NT2/D1 (cell line): ENCODE data around the gene MADD.
A peak's percentile ranks its signal among the peaks of the same experiment; 100 is the strongest.

Source experiments
- DNase-seq: peaks from one replicate; pipeline ENCODE4 v3.0.0-alpha.2; 2011; ENCODE audit warnings: low read depth, low spot score
- H3K27me3 ChIP-seq: 2 replicates; pipeline ENCODE4 v1.6.0; 2011; ENCODE audit warnings: mild to moderate bottlenecking; ENCODE audit not compliant: insufficient read length, insufficient read depth
- H3K36me3 ChIP-seq: 2 replicates; pipeline ENCODE4 v1.6.1; 2011; ENCODE audit warnings: mild to moderate bottlenecking, low read length, mixed read lengths; ENCODE audit not compliant: insufficient read depth, insufficient read length
- H3K4me1 ChIP-seq: 2 replicates; pipeline ENCODE4 v1.5.1; 2011; ENCODE audit not compliant: insufficient read depth, insufficient read length
- H3K4me3 ChIP-seq: 2 replicates; pipeline ENCODE4 v1.5.1; 2011; ENCODE audit warnings: low read depth; ENCODE audit not compliant: insufficient read length
- H3K9ac ChIP-seq: 2 replicates; pipeline ENCODE4 v1.6.0; 2011; ENCODE audit warnings: low read depth; ENCODE audit not compliant: insufficient read length
- H3K9me3 ChIP-seq: 2 replicates; pipeline ENCODE4 v1.5.1; 2011; ENCODE audit warnings: mild to moderate bottlenecking, low read length; ENCODE audit not compliant: insufficient read depth
- SUZ12 ChIP-seq: IDR thresholded peaks from 2 replicates; pipeline ENCODE4 v1.6.1; 2011; ENCODE audit not compliant: insufficient read length, insufficient read depth; ENCODE audit errors: extremely low read depth
- YY1 ChIP-seq: IDR thresholded peaks from 2 replicates; pipeline ENCODE4 v1.6.1; 2011; ENCODE audit not compliant: insufficient read length, insufficient read depth
- ZNF274 ChIP-seq: IDR thresholded peaks from 2 replicates; pipeline ENCODE4 v1.6.1; 2011; ENCODE audit warnings: mild to moderate bottlenecking, low read depth, low read length

Gene MADD

DNA sequence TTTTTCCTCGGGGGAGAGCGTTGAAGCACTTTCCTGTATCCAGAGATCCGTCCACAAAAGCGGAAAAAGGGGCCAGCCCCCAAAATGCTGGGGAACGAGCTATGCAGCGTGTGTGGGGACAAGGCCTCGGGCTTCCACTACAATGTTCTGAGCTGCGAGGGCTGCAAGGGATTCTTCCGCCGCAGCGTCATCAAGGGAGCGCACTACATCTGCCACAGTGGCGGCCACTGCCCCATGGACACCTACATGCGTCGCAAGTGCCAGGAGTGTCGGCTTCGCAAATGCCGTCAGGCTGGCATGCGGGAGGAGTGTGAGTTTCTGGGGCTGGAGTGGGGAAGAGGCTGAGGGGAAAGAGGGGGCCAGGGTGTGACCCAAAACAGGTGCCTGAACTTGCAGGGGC is 9.6 kb upstream of the MADD start:
- DNase-seq: no peak
- peaks cover 16% of the 10 kb centered on the region for H3K4me1 ChIP-seq
- H3K36me3 ChIP-seq: peaks cover 25% of the 10 kb centered on the region
- no peaks in the 10 kb centered on the region for H3K27me3 ChIP-seq
- no peak overlapping the region for H3K4me3 ChIP-seq
- no peaks in the 10 kb centered on the region for H3K9me3 ChIP-seq
- no peak overlapping the region for H3K9ac ChIP-seq
- TF ChIP-seq SUZ12 (no peak), ZNF274 (no peak), YY1 (no peak)

DNA sequence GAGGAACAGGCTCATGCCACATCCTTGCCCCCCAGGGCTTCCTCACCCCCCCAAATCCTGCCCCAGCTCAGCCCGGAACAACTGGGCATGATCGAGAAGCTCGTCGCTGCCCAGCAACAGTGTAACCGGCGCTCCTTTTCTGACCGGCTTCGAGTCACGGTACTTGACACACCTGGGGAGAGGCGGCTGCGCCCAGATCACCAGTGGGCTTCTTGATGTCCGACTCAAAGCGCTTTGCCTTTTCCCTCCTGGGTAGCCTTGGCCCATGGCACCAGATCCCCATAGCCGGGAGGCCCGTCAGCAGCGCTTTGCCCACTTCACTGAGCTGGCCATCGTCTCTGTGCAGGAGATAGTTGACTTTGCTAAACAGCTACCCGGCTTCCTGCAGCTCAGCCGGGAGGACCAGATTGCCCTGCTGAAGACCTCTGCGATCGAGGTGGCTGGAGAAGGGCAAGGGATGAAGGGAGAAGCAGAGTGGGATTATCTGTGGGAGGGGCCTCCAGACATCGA is 8.6 kb upstream of the MADD start:
- DNase-seq: no peak
- Histone ChIP-seq H3K4me1 (peaks cover 16% of the 10 kb centered on the region), H3K27me3 (no peaks in the 10 kb centered on the region), H3K9ac (no peak overlapping the region), H3K36me3 (peaks cover 27% of the 10 kb centered on the region), H3K4me3 (no peak overlapping the region), H3K9me3 (no peaks in the 10 kb centered on the region)
- TF ChIP-seq ZNF274 (no peak), SUZ12 (no peak), YY1 (no peak)

DNA sequence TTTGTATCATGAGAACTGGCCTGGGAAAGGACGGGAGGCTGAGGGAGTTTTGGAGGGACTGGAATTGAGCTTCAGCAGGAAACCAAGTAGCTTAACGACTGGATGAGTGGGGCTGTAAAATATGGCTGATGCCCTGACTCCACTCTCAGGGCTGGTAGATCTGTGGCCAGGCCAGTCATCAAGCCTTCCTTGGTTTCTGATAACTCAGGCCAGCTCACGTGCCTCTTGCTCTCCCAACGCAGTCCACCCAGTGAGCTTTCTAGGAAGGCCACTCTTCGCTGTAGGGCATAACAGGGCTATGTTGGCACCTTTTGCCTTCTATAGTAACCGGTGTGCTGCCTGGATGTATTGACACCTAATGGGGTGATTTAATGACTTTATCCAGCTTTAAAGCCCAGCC is 5.8 kb upstream of the MADD start:
- TF ChIP-seq ZNF274: no peak
- no peak for TF ChIP-seq YY1
- no peak for TF ChIP-seq SUZ12
- Histone ChIP-seq H3K4me1 (peaks cover 16% of the 10 kb centered on the region), H3K4me3 (no peak overlapping the region), H3K9me3 (no peaks in the 10 kb centered on the region), H3K36me3 (peaks cover 26% of the 10 kb centered on the region), H3K27me3 (no peaks in the 10 kb centered on the region), H3K9ac (no peak overlapping the region)
- DNase-seq: no peak

DNA sequence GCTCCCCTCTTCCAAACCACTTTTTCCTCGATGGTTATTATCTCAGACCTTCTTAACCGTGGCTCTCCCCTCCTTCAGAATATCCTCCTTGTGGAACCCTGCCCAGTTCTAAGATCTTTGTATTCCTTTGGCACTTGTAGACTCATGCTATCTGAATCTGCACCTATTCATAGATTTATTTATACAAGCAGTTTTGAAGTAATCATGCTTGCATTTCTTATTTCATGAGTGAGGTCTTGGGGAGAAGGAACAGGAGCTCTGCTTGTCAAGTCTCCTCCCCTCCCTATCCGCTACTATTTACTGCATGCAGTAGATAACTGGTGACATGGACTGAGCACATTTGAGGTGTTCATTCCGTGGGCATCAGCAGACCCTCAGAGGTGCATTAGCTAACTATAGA is 5.4 kb upstream of the MADD start:
- H3K27me3 ChIP-seq: no peaks in the 10 kb centered on the region

DNA sequence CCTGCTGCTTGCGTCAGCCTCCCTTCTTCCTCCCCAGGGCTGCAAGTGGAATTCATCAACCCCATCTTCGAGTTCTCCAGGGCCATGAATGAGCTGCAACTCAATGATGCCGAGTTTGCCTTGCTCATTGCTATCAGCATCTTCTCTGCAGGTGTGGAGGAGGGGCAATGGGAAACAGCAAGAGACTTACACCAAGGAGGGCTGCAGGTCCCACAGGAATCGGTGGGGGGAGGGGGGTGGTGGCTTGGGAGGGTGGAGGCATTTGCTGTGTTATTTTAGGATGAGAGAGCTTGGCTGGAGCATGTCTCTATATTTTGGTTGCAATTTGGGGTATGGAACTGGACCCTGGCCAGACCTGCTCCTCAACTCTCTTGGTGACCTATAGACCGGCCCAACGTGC is 2.1 kb upstream of the MADD start:
- no peak overlapping the region for H3K4me3 ChIP-seq
- H3K9me3 ChIP-seq: no peaks in the 10 kb centered on the region
- H3K27me3 ChIP-seq: no peaks in the 10 kb centered on the region
- H3K4me1 ChIP-seq: peaks cover 16% of the 10 kb centered on the region
- H3K9ac ChIP-seq: peak overlapping the region; percentile 68
- TF ChIP-seq YY1 (no peak), SUZ12 (no peak), ZNF274 (no peak)
- DNase-seq: no peak
- peaks cover 7% of the 10 kb centered on the region for H3K36me3 ChIP-seq

More for the DNA sequence above, 5.4 kb upstream of the MADD start:
- Histone ChIP-seq H3K9me3 (no peaks in the 10 kb centered on the region), H3K4me1 (peaks cover 13% of the 10 kb centered on the region), H3K4me3 (no peak overlapping the region), H3K9ac (no peak overlapping the region), H3K36me3 (peaks cover 26% of the 10 kb centered on the region)
- no peak for DNase-seq
- TF ChIP-seq YY1: no peak
- no peak for TF ChIP-seq SUZ12
- TF ChIP-seq ZNF274: no peak

DNA sequence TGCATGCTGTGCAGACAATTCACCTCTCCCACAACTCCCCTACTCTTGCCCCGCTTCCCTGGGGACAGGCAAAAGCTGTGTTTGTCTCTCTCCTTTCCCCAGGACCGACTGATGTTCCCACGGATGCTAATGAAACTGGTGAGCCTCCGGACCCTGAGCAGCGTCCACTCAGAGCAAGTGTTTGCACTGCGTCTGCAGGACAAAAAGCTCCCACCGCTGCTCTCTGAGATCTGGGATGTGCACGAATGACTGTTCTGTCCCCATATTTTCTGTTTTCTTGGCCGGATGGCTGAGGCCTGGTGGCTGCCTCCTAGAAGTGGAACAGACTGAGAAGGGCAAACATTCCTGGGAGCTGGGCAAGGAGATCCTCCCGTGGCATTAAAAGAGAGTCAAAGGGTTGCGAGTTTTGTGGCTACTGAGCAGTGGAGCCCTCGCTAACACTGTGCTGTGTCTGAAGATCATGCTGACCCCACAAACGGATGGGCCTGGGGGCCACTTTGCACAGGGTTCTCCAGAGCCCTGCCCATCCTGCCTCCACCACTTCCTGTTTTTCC is 1.4 kb upstream of the MADD start:
- Histone ChIP-seq H3K9me3 (no peaks in the 10 kb centered on the region), H3K36me3 (peaks cover 4% of the 10 kb centered on the region), H3K27me3 (no peaks in the 10 kb centered on the region), H3K4me1 (peaks cover 16% of the 10 kb centered on the region), H3K4me3 (no peak overlapping the region), H3K9ac (peak overlapping the region; percentile 68)
- no peak for TF ChIP-seq ZNF274
- no peak for TF ChIP-seq SUZ12
- TF ChIP-seq YY1: no peak
- DNase-seq: no peak

DNA sequence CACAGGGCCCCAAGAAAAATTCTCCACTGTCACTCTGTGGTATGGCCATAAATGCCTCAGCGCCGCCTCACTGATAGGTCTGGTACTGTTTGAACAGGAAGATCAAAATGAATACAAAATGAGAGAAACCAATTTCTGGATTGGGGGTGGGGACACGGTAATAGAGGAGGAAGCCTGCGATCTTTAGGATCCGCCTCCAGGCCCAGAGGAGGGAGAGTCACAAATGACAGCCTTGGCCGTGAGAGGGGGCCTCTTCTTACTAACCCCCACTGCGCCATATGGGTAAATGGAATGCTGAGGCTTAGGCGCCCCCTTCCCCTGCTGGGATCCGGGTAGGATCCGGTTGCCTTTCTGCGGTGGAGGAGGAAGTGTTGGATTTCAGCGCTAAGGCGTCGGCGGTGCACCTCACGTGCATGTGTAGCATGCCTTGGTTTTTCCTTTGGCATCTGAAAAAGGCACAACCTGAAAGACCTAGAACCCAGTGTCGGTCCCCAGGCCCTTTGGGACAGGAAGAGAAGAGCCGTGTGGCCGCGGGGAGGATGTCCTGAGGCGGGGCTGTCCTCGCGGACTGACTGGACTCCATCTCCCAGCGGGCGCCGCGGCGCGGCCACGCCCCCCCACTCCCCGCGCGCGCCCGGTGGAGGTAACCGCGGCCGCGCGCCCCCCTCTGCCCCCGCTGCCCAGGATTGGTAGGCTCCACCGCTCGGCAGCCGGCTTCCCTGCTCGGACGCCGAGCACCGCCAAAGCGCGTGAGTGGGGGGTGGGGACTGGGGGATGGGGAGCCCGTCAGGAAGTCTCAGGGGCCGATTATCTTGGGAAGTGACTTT is 718 bp upstream of the MADD start:
- peak; percentile 84 for DNase-seq
- TF ChIP-seq YY1 (no peak), ZNF274 (no peak), SUZ12 (no peak)
- Histone ChIP-seq H3K36me3 (peaks cover 9% of the 10 kb centered on the region), H3K9me3 (no peaks in the 10 kb centered on the region), H3K27me3 (no peaks in the 10 kb centered on the region), H3K4me3 (peak overlapping the region; percentile 47), H3K4me1 (peaks cover 16% of the 10 kb centered on the region), H3K9ac (peak overlapping the region; percentile 90)
